GM21526 (cell line): Measurements from ENCODE around the gene MIER2.

Source experiments
- ATAC-seq: cut with Tn5 transposase; IDR thresholded peaks from one replicate; pipeline ENCODE4 v1.9.1; 2021; ENCODE audit warnings: moderate library complexity; ENCODE audit not compliant: unreplicated experiment, low FRiP score

The MIER2 gene

GRCh38 chr19:310781-311496 lies 33.7 kb downstream of the MIER2 start:
- no peak for ATAC-seq

- ATAC-seq, result no peak
These were observed 34.4 kb downstream of the MIER2 start for GRCh38 chr19:310141-310651.

- no peak for ATAC-seq
These were observed 35.4 kb downstream of the MIER2 start for GRCh38 chr19:309206-309565.

GRCh38 chr19:308471-309205 lies 36.0 kb downstream of the MIER2 start:
- ATAC-seq, result no peak

- no peak for ATAC-seq
These were observed 36.7 kb downstream of the MIER2 start for GRCh38 chr19:307793-308420.

GRCh38 chr19:307111-307531 lies 37.5 kb downstream of the MIER2 start:
- ATAC-seq, result no peak

- ATAC-seq, result no peak
These were observed 38.3 kb downstream of the MIER2 start for GRCh38 chr19:306151-306900.

- no peak for ATAC-seq
These were observed 39.1 kb downstream of the MIER2 start for GRCh38 chr19:305240-306150.

- ATAC-seq, result no peak
These were observed 47.9 kb downstream of the MIER2 start for GRCh38 chr19:296476-297225.

- ATAC-seq, result no peak
These were observed 48.8 kb downstream of the MIER2 start for GRCh38 chr19:295687-296370.

- ATAC-seq, result no peak
These were observed 49.5 kb downstream of the MIER2 start for GRCh38 chr19:294946-295686.

- ATAC-seq, result no peak
These were observed 50.2 kb downstream of the MIER2 start for GRCh38 chr19:294341-294945.

GRCh38 chr19:293436-294110 lies 51.0 kb downstream of the MIER2 start:
- ATAC-seq, result no peak

- no peak for ATAC-seq
These were observed 51.6 kb downstream of the MIER2 start for GRCh38 chr19:292951-293350.

- no peak for ATAC-seq
These were observed 52.2 kb downstream of the MIER2 start for GRCh38 chr19:292281-292884.

- no peak for ATAC-seq
These were observed 52.9 kb downstream of the MIER2 start for GRCh38 chr19:291561-292280.
